KMS-11 (cell line): ENCODE measurements around the gene ACADS.
A peak's percentile ranks its signal among the peaks of the same experiment; 100 is the strongest.

ENCODE experiments used
- H2AFZ ChIP-seq: fragments of 200-600 bp; sonication (generic); 2 replicates; pipeline ENCODE4 v1.6.1; 2016; ENCODE audit warnings: antibody characterized with exemption, mixed run types, low read depth
- H3K27ac ChIP-seq: fragments of 200-600 bp; sonication (generic); 2 replicates; pipeline ENCODE4 v1.6.1; 2016; ENCODE audit warnings: mild to moderate bottlenecking, mixed run types
- H3K27me3 ChIP-seq: fragments of 200-600 bp; sonication (generic); 2 replicates; pipeline ENCODE4 v1.6.1; 2017; ENCODE audit warnings: mild to moderate bottlenecking, low read depth, mixed run types, moderate library complexity; ENCODE audit not compliant: insufficient read depth
- H3K36me3 ChIP-seq: fragments of 200-600 bp; sonication (generic); 2 replicates; pipeline ENCODE4 v1.6.1; 2017; ENCODE audit warnings: mild to moderate bottlenecking, mixed run types; ENCODE audit not compliant: insufficient read depth
- H3K4me1 ChIP-seq: fragments of 200-600 bp; sonication (generic); 2 replicates; pipeline ENCODE4 v1.6.1; 2016; ENCODE audit warnings: mild to moderate bottlenecking, low read depth, mixed run types; ENCODE audit not compliant: poor library complexity, severe bottlenecking
- H3K4me2 ChIP-seq: fragments of 200-600 bp; sonication (generic); 2 replicates; pipeline ENCODE4 v1.7.0; 2016; ENCODE audit warnings: mild to moderate bottlenecking, mixed run types
- H3K4me3 ChIP-seq: fragments of 200-600 bp; sonication (generic); IDR thresholded peaks from 2 replicates; pipeline ENCODE4 v1.6.1; 2017; ENCODE audit warnings: low read depth, low read length, mixed read lengths; ENCODE audit not compliant: insufficient read depth
- H3K79me2 ChIP-seq: fragments of 200-600 bp; sonication (generic); 2 replicates; pipeline ENCODE4 v1.6.1; 2016; ENCODE audit warnings: low read depth, mixed run types; ENCODE audit not compliant: insufficient read depth
- H3K9ac ChIP-seq: fragments of 200-600 bp; sonication (generic); 2 replicates; pipeline ENCODE4 v1.6.1; 2016; ENCODE audit warnings: mild to moderate bottlenecking, mixed run types
- H4K20me1 ChIP-seq: fragments of 200-600 bp; sonication (generic); 2 replicates; pipeline ENCODE4 v1.6.1; 2016; ENCODE audit warnings: mild to moderate bottlenecking, mixed run types; ENCODE audit not compliant: insufficient read depth
- TF ChIP-seq, protein P1 (sequence below): fragments of 200-600 bp; sonication (generic); conservative IDR thresholded peaks from 2 replicates; pipeline ENCODE4 v1.6.1; 2017; ENCODE audit warnings: low read depth, mild to moderate bottlenecking, antibody characterized with exemption, low read length, moderate library complexity, mixed read lengths

The ACADS gene

DNA sequence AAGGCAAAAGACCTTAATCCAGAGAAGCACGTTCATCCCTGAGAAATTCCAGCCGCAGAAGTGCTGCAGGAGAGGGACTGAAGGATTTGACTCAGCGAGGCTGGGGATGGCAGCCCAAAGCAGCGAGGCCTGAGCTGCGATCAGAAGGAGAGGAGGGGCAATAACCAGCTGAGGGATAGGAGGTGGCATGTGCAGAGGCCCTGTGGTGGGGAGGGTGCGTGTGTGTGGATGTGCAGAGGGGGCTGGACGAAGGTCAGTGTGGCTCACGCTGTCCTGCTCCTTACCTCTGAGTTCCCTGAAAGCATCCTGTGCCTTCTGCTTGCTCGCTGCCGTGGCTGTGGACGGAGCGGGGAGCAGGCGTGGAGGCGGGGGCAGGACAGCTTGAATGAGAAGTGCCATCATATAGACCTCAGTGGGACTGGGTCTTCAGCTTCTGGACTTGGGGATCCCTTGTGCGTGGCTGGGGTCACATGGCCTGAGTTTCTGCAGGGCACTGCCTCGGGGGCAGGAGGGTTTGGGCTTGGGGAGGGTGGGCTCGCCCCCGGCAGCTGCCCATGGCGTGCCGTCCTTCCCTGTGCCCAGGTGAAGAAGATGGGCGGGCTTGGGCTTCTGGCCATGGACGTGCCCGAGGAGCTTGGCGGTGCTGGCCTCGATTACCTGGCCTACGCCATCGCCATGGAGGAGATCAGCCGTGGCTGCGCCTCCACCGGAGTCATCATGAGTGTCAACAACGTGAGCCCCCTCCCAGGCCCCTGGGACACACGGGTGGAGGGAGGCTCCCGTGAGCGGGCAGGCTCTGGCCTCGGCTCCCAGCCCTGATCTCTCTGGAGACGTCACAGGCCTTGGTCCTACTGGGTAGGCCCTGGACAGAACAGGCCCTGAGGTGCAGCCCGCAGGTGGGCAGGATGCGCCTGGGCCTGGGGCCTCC, 11.0 kb downstream of the ACADS start:
- no peak overlapping the region for H3K9ac ChIP-seq
- H4K20me1 ChIP-seq = no peaks in the 10 kb centered on the region
- H3K36me3 ChIP-seq = no peaks in the 10 kb centered on the region
- no peak overlapping the region for H3K4me2 ChIP-seq
- H2AFZ ChIP-seq = no peak overlapping the region
- H3K4me1 ChIP-seq = no peaks in the 10 kb centered on the region
- TF ChIP-seq, protein P1, sequence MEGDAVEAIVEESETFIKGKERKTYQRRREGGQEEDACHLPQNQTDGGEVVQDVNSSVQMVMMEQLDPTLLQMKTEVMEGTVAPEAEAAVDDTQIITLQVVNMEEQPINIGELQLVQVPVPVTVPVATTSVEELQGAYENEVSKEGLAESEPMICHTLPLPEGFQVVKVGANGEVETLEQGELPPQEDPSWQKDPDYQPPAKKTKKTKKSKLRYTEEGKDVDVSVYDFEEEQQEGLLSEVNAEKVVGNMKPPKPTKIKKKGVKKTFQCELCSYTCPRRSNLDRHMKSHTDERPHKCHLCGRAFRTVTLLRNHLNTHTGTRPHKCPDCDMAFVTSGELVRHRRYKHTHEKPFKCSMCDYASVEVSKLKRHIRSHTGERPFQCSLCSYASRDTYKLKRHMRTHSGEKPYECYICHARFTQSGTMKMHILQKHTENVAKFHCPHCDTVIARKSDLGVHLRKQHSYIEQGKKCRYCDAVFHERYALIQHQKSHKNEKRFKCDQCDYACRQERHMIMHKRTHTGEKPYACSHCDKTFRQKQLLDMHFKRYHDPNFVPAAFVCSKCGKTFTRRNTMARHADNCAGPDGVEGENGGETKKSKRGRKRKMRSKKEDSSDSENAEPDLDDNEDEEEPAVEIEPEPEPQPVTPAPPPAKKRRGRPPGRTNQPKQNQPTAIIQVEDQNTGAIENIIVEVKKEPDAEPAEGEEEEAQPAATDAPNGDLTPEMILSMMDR = no peak
- H3K79me2 ChIP-seq = no peaks in the 10 kb centered on the region
- H3K4me3 ChIP-seq = no peak overlapping the region
- no peak overlapping the region for H3K27ac ChIP-seq
- H3K27me3 ChIP-seq = no peaks in the 10 kb centered on the region

DNA sequence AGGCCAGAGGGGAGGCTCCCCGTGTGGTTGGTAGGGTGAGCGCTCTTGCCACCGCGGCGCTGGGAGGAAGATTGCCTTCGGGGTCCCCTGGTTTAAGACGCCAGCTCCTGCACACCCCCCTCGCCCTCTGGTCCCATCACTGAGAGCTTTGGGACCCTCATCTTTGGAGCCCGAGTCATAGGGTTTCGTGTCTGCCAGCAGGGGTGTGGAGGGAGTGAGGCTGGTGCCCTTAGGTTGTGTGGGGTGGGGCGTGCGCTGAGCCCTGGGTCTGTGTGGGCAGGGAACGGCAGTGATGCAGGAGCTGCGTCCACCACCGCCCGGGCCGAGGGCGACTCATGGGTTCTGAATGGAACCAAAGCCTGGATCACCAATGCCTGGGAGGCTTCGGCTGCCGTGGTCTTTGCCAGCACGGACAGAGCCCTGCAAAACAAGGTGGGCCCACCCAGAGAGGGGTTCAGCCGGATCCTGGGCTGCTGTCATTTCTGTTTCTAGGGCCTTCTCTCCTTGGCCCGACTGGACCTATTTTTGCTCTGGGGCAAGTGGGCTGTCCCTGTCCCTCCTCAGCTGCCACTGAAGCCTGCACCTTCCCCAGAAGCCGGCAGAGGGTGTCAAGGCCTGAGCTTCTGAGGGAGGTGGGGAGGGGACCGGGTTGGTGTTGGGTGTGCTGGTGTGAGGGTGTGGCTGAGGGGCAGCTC, 12.1 kb downstream of the ACADS start:
- Histone ChIP-seq H3K27me3 (no peaks in the 10 kb centered on the region), H3K27ac (no peak overlapping the region), H3K4me3 (no peak overlapping the region), H3K9ac (no peak overlapping the region), H2AFZ (no peak overlapping the region), H3K36me3 (no peaks in the 10 kb centered on the region), H3K4me1 (no peaks in the 10 kb centered on the region), H3K79me2 (no peaks in the 10 kb centered on the region), H4K20me1 (no peaks in the 10 kb centered on the region), H3K4me2 (no peak overlapping the region)
- TF ChIP-seq, protein P1 = 0 out of 2 replicates have a peak, but pooled peaks have one; percentile 16

DNA sequence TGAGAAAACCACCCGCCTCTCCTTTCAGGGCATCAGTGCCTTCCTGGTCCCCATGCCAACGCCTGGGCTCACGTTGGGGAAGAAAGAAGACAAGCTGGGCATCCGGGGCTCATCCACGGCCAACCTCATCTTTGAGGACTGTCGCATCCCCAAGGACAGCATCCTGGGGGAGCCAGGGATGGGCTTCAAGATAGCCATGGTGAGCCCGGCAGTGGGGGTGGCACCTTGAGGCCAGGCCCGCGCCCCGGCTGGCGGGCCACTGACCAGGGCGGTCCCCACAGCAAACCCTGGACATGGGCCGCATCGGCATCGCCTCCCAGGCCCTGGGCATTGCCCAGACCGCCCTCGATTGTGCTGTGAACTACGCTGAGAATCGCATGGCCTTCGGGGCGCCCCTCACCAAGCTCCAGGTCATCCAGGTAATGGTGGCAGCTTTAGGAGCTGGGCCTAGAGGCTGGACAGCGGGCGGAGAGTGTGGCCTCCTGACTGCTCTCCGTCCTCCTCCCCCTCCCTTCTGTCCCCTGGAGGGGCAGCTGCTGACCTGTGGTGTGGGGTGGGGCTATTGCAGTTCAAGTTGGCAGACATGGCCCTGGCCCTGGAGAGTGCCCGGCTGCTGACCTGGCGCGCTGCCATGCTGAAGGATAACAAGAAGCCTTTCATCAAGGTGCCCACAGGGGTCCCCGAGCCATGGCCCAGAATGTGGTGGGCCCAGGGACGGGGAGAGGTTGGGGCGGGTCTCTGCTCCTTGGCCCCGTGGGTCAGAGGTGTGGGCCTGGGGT, 12.8 kb downstream of the ACADS start:
- Histone ChIP-seq H3K4me3 (no peak overlapping the region), H3K79me2 (no peaks in the 10 kb centered on the region), H3K4me2 (no peak overlapping the region), H3K27me3 (no peaks in the 10 kb centered on the region), H3K27ac (no peak overlapping the region), H3K36me3 (no peaks in the 10 kb centered on the region), H3K9ac (no peak overlapping the region), H4K20me1 (no peaks in the 10 kb centered on the region), H3K4me1 (no peaks in the 10 kb centered on the region), H2AFZ (no peak overlapping the region)
- TF ChIP-seq, protein P1 = 0 out of 2 replicates have a peak, but pooled peaks have one; percentile 0

DNA sequence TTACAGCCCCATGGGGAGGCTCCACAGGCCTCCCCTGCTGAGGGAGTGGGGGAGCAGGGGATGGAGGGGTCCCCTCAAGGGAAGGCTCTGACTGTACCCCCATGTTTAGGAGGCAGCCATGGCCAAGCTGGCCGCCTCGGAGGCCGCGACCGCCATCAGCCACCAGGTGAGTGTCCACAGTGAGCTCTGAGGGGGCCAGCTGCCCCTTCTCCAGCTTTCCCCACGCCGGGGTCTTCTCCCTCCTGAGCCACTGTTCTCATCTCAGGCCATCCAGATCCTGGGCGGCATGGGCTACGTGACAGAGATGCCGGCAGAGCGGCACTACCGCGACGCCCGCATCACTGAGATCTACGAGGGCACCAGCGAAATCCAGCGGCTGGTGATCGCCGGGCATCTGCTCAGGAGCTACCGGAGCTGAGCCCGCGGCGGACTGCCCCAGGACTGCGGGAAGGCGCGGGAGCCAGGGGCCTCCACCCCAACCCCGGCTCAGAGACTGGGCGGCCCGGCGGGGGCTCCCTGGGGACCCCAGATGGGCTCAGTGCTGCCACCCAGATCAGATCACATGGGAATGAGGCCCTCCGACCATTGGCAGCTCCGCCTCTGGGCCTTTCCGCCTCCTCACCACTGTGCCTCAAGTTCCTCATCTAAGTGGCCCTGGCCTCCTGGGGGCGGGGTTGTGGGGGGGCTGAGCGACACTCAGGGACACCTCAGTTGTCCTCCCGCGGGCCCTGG, 13.6 kb downstream of the ACADS start:
- Histone ChIP-seq H3K36me3 (no peaks in the 10 kb centered on the region), H3K4me3 (no peak overlapping the region), H3K9ac (no peak overlapping the region), H3K27ac (no peak overlapping the region), H4K20me1 (no peaks in the 10 kb centered on the region), H2AFZ (no peak overlapping the region), H3K27me3 (no peaks in the 10 kb centered on the region), H3K4me2 (no peak overlapping the region), H3K79me2 (no peaks in the 10 kb centered on the region), H3K4me1 (no peaks in the 10 kb centered on the region)
- TF ChIP-seq, protein P1 = no peak
